Activated CD8-positive, alpha-beta T cell treated with anti-CD3 and anti-CD28 coated beads for 36 hours (primary cell): ENCODE data around the gene CCT2. TPM values are rescaled to one million over a fixed set of nuclear protein-coding genes. Genes with fewer than 3 reads are reported as not detected.
A peak's percentile ranks its signal among the peaks of the same experiment; 100 is the strongest.

Source experiments
- ATAC-seq: fragments of 200-7000 bp; cut with Tn5 transposase; one replicate; pipeline ENCODE4 v1.10.0; 2021; ENCODE audit warnings: mild to moderate bottlenecking, moderate library complexity
- CTCF ChIA-PET: fragments of 350-600 bp; sonication (Branson Sonifier 250); formaldehyde crosslinking; loops from one replicate; lab custom pipeline; 2021; ENCODE audit warnings: antibody characterized with exemption; lab: Charles Lee
- POLR2A ChIA-PET: fragments of 350-600 bp; sonication (Branson Sonifier 250); formaldehyde crosslinking; loops from one replicate; lab custom pipeline; 2021; ENCODE audit warnings: antibody characterized with exemption; lab: Charles Lee
- DNase-seq: peaks from one replicate; pipeline ENCODE4 v3.0.0-alpha.2; 2020
- H3K27ac Mint-ChIP-seq: one replicate; pipeline ENCODE4 v1.8.0; 2021; ENCODE audit warnings: mild to moderate bottlenecking, mixed read lengths
- H3K27me3 Mint-ChIP-seq: one replicate; pipeline ENCODE4 v1.8.0; 2021; ENCODE audit warnings: mixed read lengths
- H3K36me3 Mint-ChIP-seq: one replicate; pipeline ENCODE4 v1.8.0; 2021; ENCODE audit warnings: low read depth, mixed read lengths
- H3K4me1 Mint-ChIP-seq: one replicate; pipeline ENCODE4 v1.8.0; 2021; ENCODE audit warnings: low read depth, mixed read lengths
- H3K4me3 Mint-ChIP-seq: one replicate; pipeline ENCODE4 v1.8.0; 2021; ENCODE audit warnings: mild to moderate bottlenecking, moderate library complexity, mixed read lengths
- H3K9me3 Mint-ChIP-seq: one replicate; pipeline ENCODE4 v1.8.0; 2021; ENCODE audit warnings: mixed read lengths
- CTCF ChIP-seq: fragments of 200-600 bp; IDR thresholded peaks from one replicate; pipeline ENCODE4 v1.8.0; 2022; ENCODE audit warnings: antibody characterized with exemption, mild to moderate bottlenecking
- intact Hi-C: fragments of 100-400 bp; cut with micrococcal nuclease; formaldehyde crosslinking; loops from one replicate; pipeline ENCODE4 v1.10.0; 2022
- total RNA-seq, 2 experiments: library from RNA; stranded (reverse); gene quantifications; one replicate each; pipeline ENCODE4 v1.2.3, GENCODE V29; 2021

Gene CCT2
- total RNA-seq, 2 experiments from 2014 or later: 389 to 403 TPM

GRCh38 chr12:69546693-69547438, 38.4 kb upstream of the CCT2 start:
- intact Hi-C loops: no loop called here
- peak; percentile 61 for ATAC-seq
- Mint-ChIP-seq H3K4me1 (peaks cover 10% of the 10 kb centered on the region), H3K36me3 (peaks cover 14% of the 10 kb centered on the region), H3K9me3 (peaks cover 11% of the 10 kb centered on the region), H3K27me3 (no peaks in the 10 kb centered on the region), H3K27ac (no peak overlapping the region), H3K4me3 (no peak overlapping the region)
- DNase-seq: no peak
- CTCF ChIA-PET: no interaction called here
- TF ChIP-seq CTCF: no peak
- POLR2A ChIA-PET: no interaction called here

GRCh38 chr12:69548687-69549086, 36.6 kb upstream of the CCT2 start:
- intact Hi-C loops: no loop called here
- H3K4me3 Mint-ChIP-seq: no peak overlapping the region
- TF ChIP-seq CTCF: no peak
- H3K4me1 Mint-ChIP-seq: peaks cover 10% of the 10 kb centered on the region
- no peak overlapping the region for H3K27ac Mint-ChIP-seq
- H3K9me3 Mint-ChIP-seq: peaks cover 6% of the 10 kb centered on the region
- CTCF ChIA-PET: interaction anchor here (0.6 to 1.5 kb wide), 3 partner anchors 22 to 350 kb away, joined by 3 to 4 read pairs (median 3); no protein-coding TSS in a partner anchor
- H3K27me3 Mint-ChIP-seq: no peaks in the 10 kb centered on the region
- peaks cover 8% of the 10 kb centered on the region for H3K36me3 Mint-ChIP-seq
- no peak for DNase-seq
- POLR2A ChIA-PET: no interaction called here
- no peak for ATAC-seq

- intact Hi-C loops: no loop called here
- TF ChIP-seq CTCF: no peak
- Mint-ChIP-seq H3K9me3 (peaks cover 2% of the 10 kb centered on the region), H3K4me1 (peaks cover 10% of the 10 kb centered on the region), H3K36me3 (peaks cover 7% of the 10 kb centered on the region), H3K4me3 (no peak overlapping the region), H3K27ac (no peak overlapping the region), H3K27me3 (no peaks in the 10 kb centered on the region)
- ChIA-PET CTCF (interaction anchor here (0.8 to 1.3 kb wide), 3 partner anchors 9 to 80 kb away, joined by 3 read pairs; partner anchors contain the start of gene FRS2), POLR2A (no interaction called here)
- ATAC-seq (no peak), DNase-seq (no peak)
Observed at GRCh38 chr12:69550569-69551350, 34.5 kb upstream of the CCT2 start.

GRCh38 chr12:69553628-69554248, 31.5 kb upstream of the CCT2 start:
- ChIA-PET CTCF (interaction anchor here (1.4 to 3.1 kb wide), 5 partner anchors 12 to 86 kb away, joined by 3 to 22 read pairs (median 4); no protein-coding TSS in a partner anchor), POLR2A (no interaction called here)
- DNase-seq: no peak
- no peak for ATAC-seq
- Mint-ChIP-seq H3K27me3 (no peaks in the 10 kb centered on the region), H3K36me3 (no peaks in the 10 kb centered on the region), H3K9me3 (no peaks in the 10 kb centered on the region), H3K27ac (no peak overlapping the region), H3K4me1 (peaks cover 3% of the 10 kb centered on the region), H3K4me3 (no peak overlapping the region)
- intact Hi-C loops: no loop called here
- TF ChIP-seq CTCF: no peak
